Measurements from ENCODE around the gene LRRC36.

DNA sequence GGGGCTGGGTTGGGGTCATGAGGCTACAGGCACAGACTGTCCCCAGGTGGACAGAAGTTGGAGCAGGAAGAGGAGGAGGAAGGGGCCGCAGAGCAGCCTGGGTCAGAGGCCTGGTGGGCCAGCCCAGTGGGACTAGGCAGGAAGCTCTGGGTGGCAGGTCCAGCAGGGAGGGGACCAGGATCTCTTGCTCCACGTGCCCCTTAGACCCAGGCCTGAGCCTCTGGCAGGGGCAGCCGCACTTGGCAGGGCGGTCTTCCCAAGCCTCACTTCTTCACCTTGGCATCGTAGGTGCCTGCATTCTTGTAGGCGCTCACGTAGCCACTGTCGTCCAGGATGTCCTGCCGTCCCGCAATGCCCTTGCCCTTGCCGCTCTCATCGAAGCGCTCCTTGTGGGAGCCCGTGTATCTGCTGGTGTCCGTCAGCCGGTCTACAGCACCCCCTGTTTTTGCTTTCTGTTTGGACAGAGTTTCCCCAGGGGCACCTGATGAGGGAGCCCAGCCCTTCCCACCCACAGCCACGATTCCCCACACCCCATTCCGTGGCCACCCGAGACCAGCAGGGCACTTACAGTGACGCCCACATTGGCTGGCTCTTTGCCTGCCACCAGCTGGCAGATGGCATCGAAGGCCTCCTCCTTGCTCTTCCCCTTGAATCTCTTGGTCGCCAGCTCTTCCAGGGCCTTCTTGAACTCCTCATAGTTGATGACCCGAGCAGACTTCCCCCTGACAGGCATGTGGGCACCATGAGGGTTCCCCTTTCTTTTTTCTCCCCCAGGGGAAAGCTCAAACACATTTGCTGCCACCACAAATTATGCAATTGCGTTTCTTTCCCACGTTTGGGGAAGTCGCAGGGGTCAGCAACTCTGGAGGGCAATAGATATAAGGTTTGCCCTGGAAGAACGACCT is 63.5 kb downstream of the LRRC36 start:
- TF ChIP-seq, protein P1, sequence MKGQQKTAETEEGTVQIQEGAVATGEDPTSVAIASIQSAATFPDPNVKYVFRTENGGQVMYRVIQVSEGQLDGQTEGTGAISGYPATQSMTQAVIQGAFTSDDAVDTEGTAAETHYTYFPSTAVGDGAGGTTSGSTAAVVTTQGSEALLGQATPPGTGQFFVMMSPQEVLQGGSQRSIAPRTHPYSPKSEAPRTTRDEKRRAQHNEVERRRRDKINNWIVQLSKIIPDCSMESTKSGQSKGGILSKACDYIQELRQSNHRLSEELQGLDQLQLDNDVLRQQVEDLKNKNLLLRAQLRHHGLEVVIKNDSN (CRISPR knock-in tag; IDR thresholded peaks at IDR 0.05): no peak
- TF ChIP-seq TEAD4 (CRISPR knock-in tag; IDR thresholded peaks at IDR 0.05): no peak
- TF ChIP-seq, protein P2, sequence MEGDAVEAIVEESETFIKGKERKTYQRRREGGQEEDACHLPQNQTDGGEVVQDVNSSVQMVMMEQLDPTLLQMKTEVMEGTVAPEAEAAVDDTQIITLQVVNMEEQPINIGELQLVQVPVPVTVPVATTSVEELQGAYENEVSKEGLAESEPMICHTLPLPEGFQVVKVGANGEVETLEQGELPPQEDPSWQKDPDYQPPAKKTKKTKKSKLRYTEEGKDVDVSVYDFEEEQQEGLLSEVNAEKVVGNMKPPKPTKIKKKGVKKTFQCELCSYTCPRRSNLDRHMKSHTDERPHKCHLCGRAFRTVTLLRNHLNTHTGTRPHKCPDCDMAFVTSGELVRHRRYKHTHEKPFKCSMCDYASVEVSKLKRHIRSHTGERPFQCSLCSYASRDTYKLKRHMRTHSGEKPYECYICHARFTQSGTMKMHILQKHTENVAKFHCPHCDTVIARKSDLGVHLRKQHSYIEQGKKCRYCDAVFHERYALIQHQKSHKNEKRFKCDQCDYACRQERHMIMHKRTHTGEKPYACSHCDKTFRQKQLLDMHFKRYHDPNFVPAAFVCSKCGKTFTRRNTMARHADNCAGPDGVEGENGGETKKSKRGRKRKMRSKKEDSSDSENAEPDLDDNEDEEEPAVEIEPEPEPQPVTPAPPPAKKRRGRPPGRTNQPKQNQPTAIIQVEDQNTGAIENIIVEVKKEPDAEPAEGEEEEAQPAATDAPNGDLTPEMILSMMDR (IDR thresholded peaks at IDR 0.05): no peak
- TF ChIP-seq IRF1 (CRISPR knock-in tag; IDR thresholded peaks at IDR 0.05): no peak
- no peak for TF ChIP-seq MAX (CRISPR knock-in tag; IDR thresholded peaks at IDR 0.05)
- TF ChIP-seq PRDM15 (CRISPR knock-in tag; IDR thresholded peaks at IDR 0.05): no peak
- no peak for TF ChIP-seq FOXP4 (CRISPR knock-in tag; IDR thresholded peaks at IDR 0.05)
- no peak for TF ChIP-seq E2F5 (CRISPR knock-in tag; IDR thresholded peaks at IDR 0.05)
- TF ChIP-seq, protein P3, sequence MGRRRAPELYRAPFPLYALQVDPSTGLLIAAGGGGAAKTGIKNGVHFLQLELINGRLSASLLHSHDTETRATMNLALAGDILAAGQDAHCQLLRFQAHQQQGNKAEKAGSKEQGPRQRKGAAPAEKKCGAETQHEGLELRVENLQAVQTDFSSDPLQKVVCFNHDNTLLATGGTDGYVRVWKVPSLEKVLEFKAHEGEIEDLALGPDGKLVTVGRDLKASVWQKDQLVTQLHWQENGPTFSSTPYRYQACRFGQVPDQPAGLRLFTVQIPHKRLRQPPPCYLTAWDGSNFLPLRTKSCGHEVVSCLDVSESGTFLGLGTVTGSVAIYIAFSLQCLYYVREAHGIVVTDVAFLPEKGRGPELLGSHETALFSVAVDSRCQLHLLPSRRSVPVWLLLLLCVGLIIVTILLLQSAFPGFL (CRISPR knock-in tag; IDR thresholded peaks at IDR 0.05; ENCODE audit: borderline replicate concordance): no peak
- TF ChIP-seq ZNF232 (CRISPR knock-in tag; IDR thresholded peaks at IDR 0.05): no peak
- no peak for TF ChIP-seq CREB1 (CRISPR knock-in tag; IDR thresholded peaks at IDR 0.05)

Measured in WTC11 (cell line).